Measurements from ENCODE around the gene SLCO4A1.

DNA sequence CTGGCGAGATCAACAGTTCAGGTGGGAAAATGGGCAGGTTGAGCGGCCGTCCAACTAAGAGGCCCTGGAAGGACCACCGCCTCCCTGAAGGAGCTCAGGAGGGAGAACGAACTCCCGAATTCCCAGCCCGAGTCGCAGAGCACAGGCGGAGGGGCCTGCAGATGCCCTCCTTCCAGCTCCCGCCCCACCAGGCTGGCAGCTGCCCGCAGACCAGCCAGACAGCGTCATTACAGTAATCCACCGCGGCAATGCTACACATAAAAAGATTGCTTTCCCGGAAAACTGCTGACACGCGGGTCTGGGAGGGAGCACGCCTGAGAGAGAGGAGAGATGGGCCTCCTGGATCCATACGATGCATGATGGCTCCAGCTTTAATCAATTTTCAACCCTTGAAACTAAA is 30.5 kb upstream of the SLCO4A1 start:
- no peak for TF ChIP-seq CTCF (IDR thresholded peaks at IDR 0.05)
- TF ChIP-seq POLR2A (IDR thresholded peaks at IDR 0.05): no peak
- no peak for TF ChIP-seq EP300 (IDR thresholded peaks at IDR 0.05)

All from ovary (tissue), 3 donors.